Endothelial cell of umbilical vein (primary cell): ENCODE data around the gene NRP2. TPM values are rescaled to one million over a fixed set of nuclear protein-coding genes. Genes with fewer than 3 reads are reported as not detected.
A peak's percentile ranks its signal among the peaks of the same experiment; 100 is the strongest.

Source experiments
- BruUV-seq: library from RNA; stranded (reverse); fragments of 400-500 nt; replicated peaks from 2 replicates; lab custom pipeline; 2021; lab: Mats Ljungman, UMichigan
- CTCF ChIA-PET: fragments of 300-600, 350-600 bp; sonication (Branson Sonifier 250); formaldehyde crosslinking; loops from one replicate; lab custom pipeline; 2021; ENCODE audit warnings: antibody characterized with exemption, inconsistent platforms; lab: Charles Lee
- POLR2A ChIA-PET: fragments of 300-600, 350-600 bp; sonication (Branson Sonifier 250); formaldehyde crosslinking; loops from one replicate; lab custom pipeline; 2021; ENCODE audit warnings: antibody characterized with exemption, inconsistent platforms; lab: Charles Lee
- DNase-seq: peaks from one replicate; pipeline ENCODE4 v3.0.0-alpha.2; 2011; ENCODE audit warnings: low read depth, low spot score
- FAIRE-seq: peaks from 2 replicates; lab custom pipeline; 2011; peaks lifted over from hg19 to GRCh38; lab: Jason Lieb, UNC
- H2AFZ ChIP-seq: 2 replicates; pipeline ENCODE4 v1.6.0; 2012; ENCODE audit warnings: low read depth, low read length, control low read depth, inconsistent platforms
- H3K27ac ChIP-seq: 2 replicates; pipeline ENCODE4 v1.5.1; 2011; ENCODE audit warnings: low read depth, mild to moderate bottlenecking, control low read depth, low read length, moderate library complexity; ENCODE audit not compliant: insufficient read depth
- H3K27me3 ChIP-seq, 2 experiments: 2 replicates each; pipeline versions ENCODE4 v1.6.0 to v1.6.1; 2011; ENCODE audit warnings: low read length in 2 of 2, mixed read lengths in 1 of 2; ENCODE audit not compliant: control insufficient read depth in 2 of 2, insufficient read depth in 2 of 2
- H3K36me3 ChIP-seq, 2 experiments: 2 replicates in 1 of 2; 3 replicates in 1 of 2; pipeline ENCODE4 v1.5.1; 2011; ENCODE audit warnings: low read length in 2 of 2, mild to moderate bottlenecking in 1 of 2, moderate library complexity in 1 of 2; ENCODE audit not compliant: control insufficient read depth in 2 of 2, insufficient read depth in 2 of 2; ENCODE audit errors: extremely low read depth in 1 of 2
- H3K4me1 ChIP-seq: 3 replicates; pipeline ENCODE4 v1.5.1; 2011; ENCODE audit warnings: mild to moderate bottlenecking, low read length; ENCODE audit not compliant: control insufficient read depth, insufficient read depth; ENCODE audit errors: extremely low read depth
- H3K4me2 ChIP-seq: 2 replicates; pipeline ENCODE4 v1.6.1; 2011; ENCODE audit warnings: low read length, control low read depth, mixed read lengths; ENCODE audit not compliant: insufficient read depth
- H3K4me3 ChIP-seq, 3 experiments: fragments of 200-600 bp in 1 of 3; sonication (generic), shearing (Covaris generic) in 1 of 3; replicated peaks in 1 of 3; 2 replicates each; pipeline ENCODE4 v1.5.1; 2011 to 2016; ENCODE audit warnings: control low read depth in 3 of 3, low read length in 3 of 3, mild to moderate bottlenecking in 2 of 3, inconsistent platforms in 1 of 3, low read depth in 1 of 3, moderate library complexity in 1 of 3; ENCODE audit not compliant: insufficient read depth in 1 of 3
- H3K79me2 ChIP-seq: 2 replicates; pipeline ENCODE4 v1.6.0; 2012; ENCODE audit warnings: low read length, inconsistent platforms; ENCODE audit not compliant: control insufficient read depth, insufficient read depth
- H3K9ac ChIP-seq: replicated peaks from 2 replicates; pipeline ENCODE3; 2011; ENCODE audit warnings: low read length, control low read depth; ENCODE audit not compliant: insufficient read depth; ENCODE audit errors: extremely low read depth
- H3K9me1 ChIP-seq: replicated peaks from 3 replicates; pipeline ENCODE4 v1.6.0; 2011; ENCODE audit warnings: mild to moderate bottlenecking, low read length; ENCODE audit not compliant: control insufficient read depth, insufficient read depth; ENCODE audit errors: extremely low read depth
- H3K9me3 ChIP-seq: replicated peaks from 2 replicates; pipeline ENCODE4 v1.5.1; 2012; ENCODE audit warnings: low read length, inconsistent platforms; ENCODE audit not compliant: control insufficient read depth, insufficient read depth
- H4K20me1 ChIP-seq: replicated peaks from 2 replicates; pipeline ENCODE3; 2011; ENCODE audit warnings: mild to moderate bottlenecking, low read length; ENCODE audit not compliant: control insufficient read depth, insufficient read depth; ENCODE audit errors: extremely low read depth
- EZH2 ChIP-seq: IDR thresholded peaks from 2 replicates; pipeline ENCODE4 v1.6.1; 2012; ENCODE audit warnings: borderline replicate concordance, low read depth, mild to moderate bottlenecking, moderate library complexity, low read length, inconsistent platforms; ENCODE audit not compliant: severe bottlenecking
- GATA2 ChIP-seq: IDR thresholded peaks from 2 replicates; pipeline ENCODE4 v1.7.0; 2011; ENCODE audit warnings: low read depth, mild to moderate bottlenecking, moderate library complexity, mixed read lengths, low read length; ENCODE audit not compliant: insufficient read length, insufficient read depth
- JUN ChIP-seq: IDR thresholded peaks from 2 replicates; pipeline ENCODE4 v1.6.1; 2011; ENCODE audit warnings: borderline replicate concordance, low read depth; ENCODE audit not compliant: insufficient read length, insufficient read depth
- POLR2A ChIP-seq: IDR thresholded peaks from 2 replicates; pipeline ENCODE4 v1.6.1; 2012; ENCODE audit warnings: low read depth, mild to moderate bottlenecking, control low read depth, low read length
- POLR2AphosphoS5 ChIP-seq: IDR thresholded peaks from 2 replicates; pipeline ENCODE4 v1.6.1; 2012; ENCODE audit warnings: low read depth, mild to moderate bottlenecking, control low read depth, low read length, moderate library complexity; ENCODE audit not compliant: insufficient read depth
- dilution Hi-C: fragments of 300-500 bp; cut with MboI; formaldehyde crosslinking; loops from one replicate; pipeline ENCODE4 v1.15.0; 2019; ENCODE audit warnings: low sequenced_read_pairs; ENCODE audit not compliant: extremely low pct_ligation_motif_present
- intact Hi-C: fragments of 100-400 bp; cut with micrococcal nuclease; formaldehyde crosslinking; loops from one replicate; pipeline ENCODE4 v1.10.0; 2022
- polyA plus RNA-seq, 4 experiments: library from polyadenylated mRNA; depleted of rRNA in 3 of 4; stranded (reverse) in 3 of 4; unstranded in 1 of 4; fragments of >200 nt; gene quantifications; 2 replicates each; pipeline versions ENCODE4 v1.2.1 to v1.2.3, GENCODE V29; 2011 to 2012; ENCODE audit warnings: missing spikeins in 1 of 4
- total RNA-seq: library from RNA; stranded (reverse); gene quantifications from 2 replicates; pipeline ENCODE4 v1.2.3, GENCODE V29; 2021
- TF ChIP-seq, protein P1 (sequence below), 2 donors: IDR thresholded peaks; 1 replicate in 1 of 2; 2 replicates in 1 of 2; pipeline ENCODE4 v1.5.1; 2011; ENCODE audit warnings: low read length in 2 of 2, mild to moderate bottlenecking in 2 of 2, moderate library complexity in 2 of 2, control low read depth in 1 of 2, inconsistent platforms in 1 of 2, low read depth in 1 of 2; ENCODE audit not compliant: insufficient read depth in 1 of 2; ENCODE audit errors: extremely low read depth in 1 of 2

NRP2 gene
- total and polyA plus RNA-seq, 2 donors (not counting 3 experiments of a cell fraction or from before 2014, with no cell fraction given), result 160 to 240 TPM

DNA sequence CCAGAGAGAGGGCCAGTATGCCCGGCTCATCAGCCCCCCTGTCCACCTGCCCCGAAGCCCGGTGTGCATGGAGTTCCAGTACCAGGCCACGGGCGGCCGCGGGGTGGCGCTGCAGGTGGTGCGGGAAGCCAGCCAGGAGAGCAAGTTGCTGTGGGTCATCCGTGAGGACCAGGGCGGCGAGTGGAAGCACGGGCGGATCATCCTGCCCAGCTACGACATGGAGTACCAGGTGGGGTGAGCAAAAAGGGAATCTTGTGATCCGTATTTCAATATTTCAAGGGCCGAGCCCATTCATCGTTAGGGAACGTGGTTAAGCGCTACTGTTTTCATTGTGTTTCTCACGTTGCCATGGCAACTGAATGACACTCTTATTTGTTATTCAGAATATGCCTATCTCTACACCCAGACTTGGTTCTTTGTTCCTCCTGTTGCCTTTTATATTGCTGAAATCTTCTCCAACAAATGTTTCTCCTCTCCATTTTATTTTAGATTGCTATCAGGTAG, 81.5 kb downstream of the NRP2 start:
- ChIA-PET CTCF (interaction anchor here (2.4 kb wide), 1 partner anchor 162 kb away, joined by 6 read pairs; no protein-coding TSS in a partner anchor), POLR2A (no interaction called here)
- no peak overlapping the region for H3K4me3 ChIP-seq
- H3K4me2 ChIP-seq, result no peak overlapping the region
- TF ChIP-seq POLR2A (no peak), EZH2 (no peak), GATA2 (peak; percentile 18), POLR2AphosphoS5 (peak; percentile 12), JUN (peak; percentile 71)
- TF ChIP-seq, protein P1, sequence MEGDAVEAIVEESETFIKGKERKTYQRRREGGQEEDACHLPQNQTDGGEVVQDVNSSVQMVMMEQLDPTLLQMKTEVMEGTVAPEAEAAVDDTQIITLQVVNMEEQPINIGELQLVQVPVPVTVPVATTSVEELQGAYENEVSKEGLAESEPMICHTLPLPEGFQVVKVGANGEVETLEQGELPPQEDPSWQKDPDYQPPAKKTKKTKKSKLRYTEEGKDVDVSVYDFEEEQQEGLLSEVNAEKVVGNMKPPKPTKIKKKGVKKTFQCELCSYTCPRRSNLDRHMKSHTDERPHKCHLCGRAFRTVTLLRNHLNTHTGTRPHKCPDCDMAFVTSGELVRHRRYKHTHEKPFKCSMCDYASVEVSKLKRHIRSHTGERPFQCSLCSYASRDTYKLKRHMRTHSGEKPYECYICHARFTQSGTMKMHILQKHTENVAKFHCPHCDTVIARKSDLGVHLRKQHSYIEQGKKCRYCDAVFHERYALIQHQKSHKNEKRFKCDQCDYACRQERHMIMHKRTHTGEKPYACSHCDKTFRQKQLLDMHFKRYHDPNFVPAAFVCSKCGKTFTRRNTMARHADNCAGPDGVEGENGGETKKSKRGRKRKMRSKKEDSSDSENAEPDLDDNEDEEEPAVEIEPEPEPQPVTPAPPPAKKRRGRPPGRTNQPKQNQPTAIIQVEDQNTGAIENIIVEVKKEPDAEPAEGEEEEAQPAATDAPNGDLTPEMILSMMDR (IDR thresholded peaks at IDR 0.05; ENCODE audit: extremely low read depth in 1 of 2, insufficient read depth in 1 of 2, low read depth in 1 of 2, low read length in 2 of 2), result peak; percentile 64 to 74
- peak overlapping the region; percentile 65 for H3K9ac ChIP-seq
- intact Hi-C loops (no loop called here), dilution Hi-C loops (no loop called here)
- no peak for FAIRE-seq
- no peaks in the 10 kb centered on the region for H3K9me3 ChIP-seq
- H2AFZ ChIP-seq, result no peak overlapping the region
- peak; percentile 94 for DNase-seq
- H4K20me1 ChIP-seq, result no peaks in the 10 kb centered on the region
- H3K27ac ChIP-seq, result peak overlapping the region; percentile 63
- no TSS peak for BruUV-seq
- no peaks in the 10 kb centered on the region for H3K79me2 ChIP-seq
- no peaks in the 10 kb centered on the region for H3K27me3 ChIP-seq
- H3K9me1 ChIP-seq, result no peaks in the 10 kb centered on the region
- peaks cover 20% of the 10 kb centered on the region for H3K4me1 ChIP-seq
- H3K36me3 ChIP-seq, result peaks cover 2 to 52% of the 10 kb centered on the region in 2 experiments
